ENCODE measurements around the gene SPATS2L. TPM values are rescaled to one million over a fixed set of nuclear protein-coding genes. Genes with fewer than 3 reads are reported as not detected.
"Not testable (repeated sequence)": the region's sequence is repeated elsewhere in the genome, so short reads cannot be mapped to it uniquely, and the experiment has no call there.

SPATS2L gene
- total RNA-seq, 1 experiment from 2014 or later: 154 TPM

- no peak for DNase-seq (ENCODE audit: low spot score)
These were observed 13.9 kb downstream of the SPATS2L start for GRCh38 chr2:200320344-200320743.

DNA sequence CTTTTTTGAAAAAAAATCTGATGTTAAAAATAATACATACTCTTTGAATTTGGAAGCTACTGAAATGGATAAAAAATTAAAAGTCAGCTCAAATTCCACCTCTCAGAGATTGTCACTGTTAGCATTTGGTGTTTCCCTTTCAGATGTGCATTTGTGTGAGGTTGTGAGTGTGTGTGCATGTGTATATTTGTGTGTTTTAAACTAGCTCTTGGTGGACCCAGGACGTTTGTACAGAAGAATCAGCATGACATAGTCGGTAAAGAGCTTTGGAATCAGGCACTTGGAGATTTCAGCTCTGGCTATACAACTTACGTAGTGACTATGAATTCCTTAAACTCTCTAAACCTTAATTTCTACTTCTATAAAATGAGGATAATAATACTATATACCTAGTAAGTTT lies 14.5 kb downstream of the SPATS2L start:
- DNase-seq (ENCODE audit: low spot score): no peak

GRCh38 chr2:200321780-200322534 lies 15.5 kb downstream of the SPATS2L start:
- DNase-seq (ENCODE audit: low spot score): no peak

DNA sequence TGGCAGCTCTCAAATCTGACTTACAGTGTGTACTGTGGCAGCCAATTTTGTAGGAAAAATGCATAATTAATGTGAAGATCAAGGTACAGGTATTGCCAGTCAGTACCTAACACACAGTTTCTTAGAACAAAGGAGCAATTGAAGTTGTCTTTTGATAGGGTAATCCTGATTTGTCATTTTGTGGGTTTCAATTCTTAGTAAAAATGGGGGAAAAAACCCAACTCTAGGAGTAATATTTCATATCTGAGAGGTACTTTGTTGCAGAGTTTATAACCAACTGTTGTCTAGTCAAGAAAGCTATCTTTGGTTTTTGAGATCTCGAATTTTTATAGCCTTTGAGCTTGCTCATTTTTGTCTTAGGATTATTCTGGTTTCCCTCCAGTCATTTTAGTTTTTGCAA lies 16.1 kb downstream of the SPATS2L start:
- no peak for DNase-seq (ENCODE audit: low spot score)

- no peak for DNase-seq (ENCODE audit: low spot score)
These were observed 17.9 kb downstream of the SPATS2L start for GRCh38 chr2:200324362-200324761.

DNA sequence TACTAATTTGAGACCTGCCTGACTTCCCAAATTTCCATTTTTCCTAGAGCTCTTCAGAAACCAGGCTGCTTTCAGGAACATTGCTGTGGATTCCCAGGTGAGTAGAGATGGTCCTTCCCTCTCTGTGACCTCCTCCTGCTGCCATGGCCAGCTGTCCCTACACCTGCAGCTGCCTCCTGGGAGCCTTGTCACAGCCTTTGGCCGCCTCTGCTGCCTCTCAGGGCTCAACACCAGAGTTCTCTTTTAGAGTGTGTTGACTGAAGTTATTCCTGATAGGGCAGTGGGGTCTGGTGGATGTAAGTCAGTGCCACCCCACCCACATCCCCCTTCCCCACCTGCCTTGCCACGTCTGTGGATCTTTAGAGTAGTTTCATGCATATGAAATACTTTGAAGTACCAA lies 22.9 kb downstream of the SPATS2L start:
- DNase-seq (ENCODE audit: low spot score): no peak

DNA sequence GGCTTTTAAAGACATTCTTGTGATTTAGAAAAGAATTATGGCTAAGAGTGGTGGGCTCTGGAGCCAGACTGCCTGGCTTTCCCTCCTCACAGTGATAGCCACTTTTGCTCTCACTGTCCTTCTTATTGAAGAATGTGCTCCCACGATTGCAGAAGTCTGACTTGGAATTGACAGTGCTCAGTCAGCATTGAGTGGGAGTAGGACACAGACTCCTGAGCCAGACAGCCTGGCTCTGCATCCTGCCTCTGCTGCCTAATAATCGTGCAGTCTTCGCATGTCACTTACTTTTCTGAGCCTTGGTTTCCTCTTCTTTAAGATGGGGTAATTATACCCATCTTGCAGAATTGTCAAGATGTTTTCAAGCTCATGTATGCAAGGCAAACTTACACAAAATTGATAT lies 23.3 kb downstream of the SPATS2L start:
- no peak for DNase-seq (ENCODE audit: low spot score)

DNA sequence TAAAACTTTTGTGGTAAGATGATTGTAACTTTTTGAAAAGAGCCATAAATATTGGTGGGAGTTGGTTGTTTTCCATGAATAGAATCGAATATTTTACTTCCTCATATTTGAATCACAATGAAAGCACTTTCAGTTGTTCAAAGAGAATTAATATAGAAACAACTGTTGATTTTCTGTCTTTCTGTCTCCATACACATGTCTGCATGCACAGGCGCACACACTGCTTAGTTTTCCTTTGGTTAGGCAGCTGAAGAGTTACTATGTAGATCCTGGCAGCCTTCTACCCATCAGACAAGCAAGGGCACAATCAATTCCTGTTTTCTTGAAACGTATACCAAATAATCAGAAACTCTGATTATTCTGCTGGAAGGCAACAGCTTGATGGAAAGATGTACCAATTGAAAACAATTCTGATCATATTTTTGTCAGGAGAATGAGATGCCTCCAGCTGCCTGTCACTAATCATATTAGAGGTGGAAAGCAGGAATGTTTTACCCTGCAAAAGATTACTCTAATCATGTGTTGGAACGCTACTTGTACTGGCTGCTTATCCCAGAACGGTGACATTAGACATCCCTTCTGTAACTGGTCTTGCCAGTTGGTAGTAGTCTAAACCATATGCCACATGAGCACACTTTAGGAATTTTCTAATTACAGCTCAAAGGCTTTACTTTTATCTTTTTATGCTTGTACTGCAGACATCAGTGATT lies 24.0 kb downstream of the SPATS2L start:
- no peak for DNase-seq (ENCODE audit: low spot score)

GRCh38 chr2:200331061-200331400 lies 24.5 kb downstream of the SPATS2L start:
- DNase-seq (ENCODE audit: low spot score): no peak

DNA sequence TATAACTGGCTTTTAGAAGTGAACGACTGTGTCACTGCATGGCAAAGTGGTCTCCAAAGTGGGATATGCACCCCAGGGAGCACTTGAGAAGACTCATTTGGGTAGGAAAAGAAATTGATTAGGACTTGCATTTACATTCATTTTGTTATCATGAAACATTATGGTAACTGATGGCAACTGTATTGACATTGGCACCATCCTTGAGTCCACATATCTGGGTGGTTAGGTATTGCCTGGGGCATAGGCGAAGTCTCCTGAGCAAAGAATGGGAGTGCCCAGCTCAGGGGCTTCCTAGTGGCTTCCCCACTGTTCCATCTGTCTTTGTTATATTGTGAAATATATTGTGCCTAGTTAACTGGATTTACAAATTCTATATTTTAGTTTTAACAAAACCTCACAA lies 29.2 kb downstream of the SPATS2L start:
- no peak for DNase-seq (ENCODE audit: low spot score)

DNA sequence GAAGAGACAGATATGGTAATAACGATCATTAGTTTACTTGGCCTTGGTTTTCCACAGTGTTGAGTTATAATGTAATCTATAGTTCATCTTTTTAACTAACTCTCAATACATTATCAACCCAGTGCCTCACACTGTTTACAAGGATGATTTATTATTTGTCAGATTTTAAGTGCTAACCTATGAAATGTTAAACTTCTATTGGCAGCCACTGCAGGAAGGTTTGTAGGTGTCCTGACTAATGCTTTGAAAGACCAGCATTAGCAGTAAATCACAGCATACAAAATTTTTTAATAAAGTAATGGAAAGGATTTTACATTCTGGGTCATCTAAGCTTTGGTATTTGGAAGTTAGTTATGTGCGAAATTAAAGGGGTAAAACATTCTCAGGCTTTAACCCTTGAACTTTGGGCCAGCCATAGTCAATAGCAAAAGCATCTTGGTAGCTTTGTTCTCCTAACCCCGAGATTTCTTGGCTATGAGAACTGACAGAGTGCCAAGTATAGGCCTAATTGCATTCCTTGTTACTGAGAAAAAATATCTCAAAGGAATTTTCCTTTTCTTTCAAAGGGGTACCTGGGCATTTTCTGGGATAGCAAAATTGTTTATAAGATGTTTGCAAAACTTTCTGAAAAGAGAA lies 30.6 kb downstream of the SPATS2L start:
- DNase-seq (ENCODE audit: low spot score): no peak

DNA sequence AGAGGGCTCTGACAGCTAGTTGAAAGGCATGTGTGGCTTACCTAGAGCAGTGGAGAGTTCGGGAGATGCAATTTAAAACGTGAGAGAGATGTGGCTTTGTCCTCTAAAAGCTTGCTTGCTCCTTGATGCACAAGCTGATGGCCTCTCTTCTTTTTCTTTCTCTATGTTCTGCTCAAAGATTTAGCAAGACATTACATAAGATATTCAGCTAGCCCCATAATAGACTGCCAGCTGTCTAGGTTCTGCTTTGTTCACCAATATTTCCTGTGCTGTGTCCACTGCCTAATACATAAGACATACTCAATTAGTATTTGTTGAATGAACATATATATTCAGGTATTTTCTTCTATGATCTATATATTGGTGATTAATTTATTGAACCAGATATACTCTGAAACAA lies 31.1 kb downstream of the SPATS2L start:
- no peak for DNase-seq (ENCODE audit: low spot score)

- no peak for DNase-seq (ENCODE audit: low spot score)
These were observed 32.2 kb downstream of the SPATS2L start for GRCh38 chr2:200338692-200339091.

- DNase-seq (ENCODE audit: low spot score): no peak
These were observed 34.2 kb downstream of the SPATS2L start for GRCh38 chr2:200340508-200341224.

DNA sequence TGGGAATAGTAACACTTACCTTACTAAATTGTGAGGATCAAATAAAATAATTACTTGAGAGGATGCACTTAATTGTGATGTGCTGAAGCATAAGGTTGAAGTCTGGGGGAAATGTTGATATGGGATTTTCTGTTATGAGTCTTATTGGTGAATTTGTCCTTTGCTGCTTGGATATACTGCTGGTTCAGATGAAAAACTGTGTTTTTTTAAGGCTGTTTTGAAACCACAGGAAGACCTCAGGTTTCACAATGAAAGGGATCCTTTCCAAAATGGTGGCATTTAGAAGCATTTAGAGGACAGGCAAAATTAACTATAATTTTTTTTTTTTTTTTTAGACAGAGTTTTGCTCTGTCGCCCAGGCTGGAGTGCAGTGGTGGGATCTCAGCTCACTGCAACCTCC lies 34.9 kb downstream of the SPATS2L start:
- no peak for DNase-seq (ENCODE audit: low spot score)

DNA sequence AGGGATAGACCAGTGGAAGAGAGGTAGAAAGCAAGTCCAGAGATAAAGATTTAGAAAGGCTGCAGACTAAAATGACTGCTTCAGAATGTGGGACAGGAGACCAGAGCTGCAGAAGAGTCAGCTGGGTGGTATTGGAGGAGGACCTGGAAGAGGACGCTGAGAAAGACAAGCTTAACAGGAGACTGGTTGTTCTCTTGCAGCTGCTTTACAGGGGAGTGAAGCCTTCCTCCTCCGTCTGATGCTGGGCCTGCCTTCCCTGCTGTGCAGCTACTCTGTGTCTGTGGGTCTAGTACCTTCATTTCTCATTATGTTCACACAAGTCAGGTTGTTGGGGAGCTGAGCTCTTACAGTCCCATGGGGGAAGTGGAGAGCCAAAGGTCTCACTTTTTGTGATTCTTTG lies 35.7 kb downstream of the SPATS2L start:
- no peak for DNase-seq (ENCODE audit: low spot score)

DNA sequence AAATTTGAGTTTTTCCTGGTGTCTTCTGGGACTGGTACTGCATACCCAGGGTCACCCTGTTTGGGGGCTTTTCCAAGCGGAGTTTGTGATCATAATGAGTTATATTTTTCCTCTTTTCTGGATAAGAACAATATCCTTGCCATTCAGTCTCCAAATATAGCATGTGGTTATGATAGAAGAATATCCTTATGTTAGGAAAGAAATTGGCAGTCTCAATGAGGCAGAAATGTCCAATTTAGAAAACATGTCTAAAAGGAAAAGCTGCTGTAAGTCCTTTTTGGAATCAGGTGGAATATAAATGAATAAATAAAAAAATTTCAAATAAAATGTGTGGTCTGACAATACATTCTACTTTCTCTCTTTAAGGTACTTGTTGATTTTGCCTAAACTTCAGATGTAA lies 36.2 kb downstream of the SPATS2L start:
- no peak for DNase-seq (ENCODE audit: low spot score)

- DNase-seq (ENCODE audit: low spot score): not testable (repeated sequence)
These were observed 37.7 kb downstream of the SPATS2L start for GRCh38 chr2:200344202-200344601.

DNA sequence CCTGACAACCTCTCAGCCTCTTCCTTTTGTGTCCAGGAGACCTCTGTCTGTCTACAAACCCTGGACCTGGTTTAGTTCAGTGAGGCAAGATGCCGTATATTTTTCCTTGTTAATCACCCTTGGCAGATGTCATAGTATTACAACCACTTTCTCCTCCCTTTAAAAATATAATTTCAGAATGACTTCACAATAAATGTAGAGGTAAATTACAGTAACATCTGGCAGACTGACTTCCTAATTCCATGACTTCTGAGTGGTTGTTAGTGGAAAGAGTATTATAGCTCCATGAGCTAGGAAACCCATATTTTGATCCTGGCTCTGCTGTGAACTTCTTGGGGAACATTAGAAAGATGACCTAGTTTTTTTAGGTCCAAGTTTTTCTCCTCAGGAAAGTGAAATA lies 39.5 kb downstream of the SPATS2L start:
- no peak for DNase-seq (ENCODE audit: low spot score)

DNA sequence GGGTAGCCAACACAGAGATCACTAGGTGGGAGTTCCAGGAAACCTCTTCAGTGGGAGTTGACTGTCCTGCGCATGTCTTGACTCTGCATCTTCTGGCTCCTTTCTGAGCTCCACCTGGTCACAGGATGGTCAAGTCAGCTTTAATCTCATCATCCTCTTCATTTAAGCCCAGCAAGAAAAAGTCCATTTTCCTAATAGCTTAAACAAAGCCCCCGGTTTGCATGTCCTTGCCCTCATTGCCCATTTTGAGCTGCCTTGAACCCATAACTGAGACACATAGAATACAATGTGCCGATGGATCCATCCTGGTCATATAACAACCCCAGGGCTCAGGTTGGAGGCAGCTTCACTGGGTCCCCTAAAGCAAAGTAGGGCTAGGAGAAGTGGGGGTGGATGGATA lies 40.8 kb downstream of the SPATS2L start:
- DNase-seq (ENCODE audit: low spot score): no peak

DNA sequence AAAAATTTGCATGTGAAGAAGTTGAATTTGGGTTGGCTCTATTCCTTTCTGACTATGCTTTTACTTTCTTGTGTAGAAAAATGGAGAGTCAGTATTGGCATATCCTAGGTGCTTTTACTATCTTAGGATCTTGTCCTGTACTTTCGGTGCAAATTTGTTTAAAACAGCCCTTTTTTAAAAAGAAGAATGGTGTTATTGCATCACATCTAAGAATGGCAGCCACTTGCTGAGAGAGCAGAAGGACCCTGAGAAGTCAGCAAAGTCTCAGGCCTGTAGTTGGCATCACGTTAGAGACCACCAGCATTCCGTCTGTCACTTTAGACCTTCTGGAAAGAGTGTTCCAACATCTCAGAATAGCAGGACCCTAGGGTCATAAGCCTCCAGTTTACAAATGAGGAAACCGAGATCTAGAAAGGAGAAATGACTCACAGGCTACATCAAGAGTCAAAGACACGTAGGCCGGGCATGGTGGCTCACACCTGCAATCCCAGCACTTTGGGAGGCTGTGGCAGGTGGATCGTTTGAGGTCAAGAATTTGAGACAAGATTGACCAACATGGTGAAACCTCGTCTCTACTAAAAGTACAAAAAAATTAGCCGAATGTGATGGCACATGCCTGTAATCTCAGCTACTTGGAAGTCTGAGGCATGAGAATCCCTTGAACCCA lies 42.5 kb downstream of the SPATS2L start:
- no peak for DNase-seq (ENCODE audit: low spot score)

- DNase-seq (ENCODE audit: low spot score): no peak
These were observed 43.4 kb downstream of the SPATS2L start for GRCh38 chr2:200349868-200350267.

Measured in A172 (cell line).